ENCODE results near the gene FARS2. TPM values are rescaled to one million over a fixed set of nuclear protein-coding genes. Genes with fewer than 3 reads are reported as not detected.

The FARS2 gene
- total RNA-seq, 1 donor from 2014 or later, result 20.1 TPM

DNA sequence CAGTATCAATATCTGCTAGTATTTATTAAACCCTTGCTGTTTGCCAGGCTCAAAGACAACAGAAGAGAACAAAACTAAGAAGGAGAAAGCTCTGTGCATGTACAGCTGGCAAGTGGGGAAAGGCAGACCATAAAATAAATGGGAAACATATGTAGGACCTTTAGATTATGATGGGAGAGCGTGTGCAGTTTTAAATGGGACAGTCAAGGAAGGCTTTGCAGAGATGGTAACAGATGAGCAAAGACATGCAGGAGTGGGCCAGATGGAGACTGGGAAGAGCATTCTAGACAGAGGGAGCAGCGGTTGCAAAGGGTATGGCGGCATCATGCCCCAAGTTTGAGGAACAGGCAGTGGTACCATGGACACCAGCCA lies 485.4 kb downstream of the FARS2 start:
- intact Hi-C loops (cut with micrococcal nuclease), result no loop called here

DNA sequence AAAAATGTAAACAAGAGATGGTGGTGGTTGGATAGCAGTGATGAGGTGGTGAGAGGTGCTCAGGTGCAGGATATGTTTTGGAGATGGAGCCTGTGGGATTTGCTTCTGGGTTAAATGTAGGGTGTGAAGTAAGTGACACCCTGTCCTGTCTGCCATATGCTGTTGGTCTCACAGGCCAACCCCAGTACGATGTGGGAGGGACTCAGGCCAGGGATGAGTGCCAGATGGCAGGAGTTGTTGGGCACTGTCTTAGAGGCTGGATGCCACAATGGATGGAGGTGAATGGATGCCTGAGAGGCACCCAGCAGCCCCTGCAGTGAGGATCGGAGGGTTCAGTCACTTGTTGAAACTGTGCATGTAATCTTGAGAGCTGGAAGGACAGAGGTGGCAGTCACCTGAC lies 486.1 kb downstream of the FARS2 start:
- intact Hi-C loops (cut with micrococcal nuclease), result no loop called here

DNA sequence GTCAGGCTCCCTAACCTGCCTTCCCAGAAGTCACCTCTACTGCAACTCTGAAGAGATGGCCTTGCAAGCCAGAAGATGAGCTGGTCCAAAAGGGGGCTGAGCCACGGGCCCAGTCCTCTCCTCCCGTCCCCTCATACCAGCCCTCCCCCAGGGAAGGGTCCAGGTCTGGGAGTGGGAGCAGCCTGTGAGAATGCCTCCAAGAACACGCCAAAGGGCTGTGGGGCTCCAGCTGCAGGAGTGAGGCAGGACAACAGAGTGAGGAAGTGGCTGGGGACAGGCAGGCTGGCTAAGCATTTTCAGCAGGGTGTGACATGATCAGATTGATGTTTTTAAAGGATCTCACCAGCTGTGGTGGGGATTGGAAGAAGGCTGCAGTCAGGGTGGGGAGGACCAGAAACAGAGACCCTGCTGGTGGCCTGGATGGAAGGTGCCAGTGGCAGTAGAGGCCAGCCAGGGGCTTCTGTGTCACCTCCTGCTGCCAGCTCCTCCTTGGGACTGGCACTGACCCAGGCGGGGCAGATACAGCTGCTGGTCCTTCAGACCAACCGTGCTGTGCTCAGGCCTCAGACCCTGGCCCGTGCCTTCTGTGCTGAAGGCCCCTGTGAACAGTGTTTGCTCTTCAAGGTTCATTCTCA lies 487.8 kb downstream of the FARS2 start:
- intact Hi-C loops (cut with micrococcal nuclease), result no loop called here

DNA sequence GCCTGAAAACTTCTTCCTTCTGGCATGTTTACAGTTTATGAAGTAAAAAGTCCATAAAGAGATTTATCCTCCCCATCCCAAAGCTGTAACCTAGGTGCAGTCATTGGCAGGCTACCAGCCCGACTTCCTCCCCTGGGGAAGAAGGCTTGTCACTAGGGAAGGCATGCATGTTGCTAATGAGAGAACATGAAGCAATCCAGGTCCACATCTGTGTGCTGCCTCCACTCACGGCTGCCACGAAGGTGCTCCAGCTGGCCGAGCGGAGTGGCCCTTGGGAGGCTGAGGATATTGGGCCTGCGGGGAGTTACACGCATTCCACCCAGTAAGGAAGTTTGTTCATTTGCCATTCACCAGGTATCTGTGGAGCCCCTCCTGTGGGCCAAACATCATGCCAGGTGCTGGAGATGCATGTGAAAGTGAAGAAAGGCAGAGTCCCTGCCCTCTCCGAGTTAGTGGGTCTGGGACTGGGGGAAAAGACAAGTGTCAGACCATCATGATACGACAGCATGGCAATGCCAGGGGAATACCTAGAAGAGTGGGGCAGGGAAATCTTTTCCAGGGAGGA lies 488.4 kb downstream of the FARS2 start:
- intact Hi-C loops (cut with micrococcal nuclease), result no loop called here

DNA sequence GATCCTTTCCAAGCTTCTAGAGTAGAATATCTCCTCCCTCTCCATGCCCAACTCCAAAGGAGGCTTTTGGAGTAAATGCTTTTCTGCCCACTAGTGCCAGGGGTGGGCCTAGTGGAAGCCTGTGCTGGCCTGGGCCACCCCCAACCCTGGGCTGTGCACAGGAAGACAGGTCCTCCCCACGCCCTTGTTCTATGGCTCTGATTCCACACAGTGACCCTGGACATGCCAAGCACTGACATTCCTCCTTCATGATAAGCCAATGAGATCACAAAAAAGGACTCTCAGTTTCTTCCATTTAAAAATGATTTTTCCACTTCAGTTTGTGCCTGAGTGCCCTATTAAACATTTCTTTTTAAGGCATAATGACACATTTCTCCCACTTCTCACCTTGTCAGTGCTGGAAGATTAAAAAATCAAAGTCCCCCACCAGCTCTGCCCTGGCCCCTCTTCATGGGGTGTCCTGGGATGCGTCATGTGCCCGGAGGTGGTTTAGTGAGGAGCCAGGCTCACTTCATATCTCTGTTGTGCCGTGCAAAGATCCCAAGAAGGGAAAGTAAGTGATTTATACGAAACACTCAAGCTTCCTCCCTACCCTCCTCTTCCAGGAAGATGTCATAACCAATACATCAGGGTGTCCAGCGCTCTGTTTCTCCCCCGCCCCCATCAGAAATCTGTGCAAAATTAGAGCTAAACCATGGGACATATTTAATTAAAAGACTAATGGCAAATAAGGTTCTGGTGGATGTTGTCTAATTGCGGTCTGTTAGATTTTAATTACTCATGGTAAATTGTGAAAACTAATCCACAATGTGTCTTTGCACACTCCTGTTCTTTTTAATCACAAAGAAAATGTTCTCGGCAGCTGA lies 490.4 kb downstream of the FARS2 start:
- intact Hi-C loops (cut with micrococcal nuclease), result no loop called here

DNA sequence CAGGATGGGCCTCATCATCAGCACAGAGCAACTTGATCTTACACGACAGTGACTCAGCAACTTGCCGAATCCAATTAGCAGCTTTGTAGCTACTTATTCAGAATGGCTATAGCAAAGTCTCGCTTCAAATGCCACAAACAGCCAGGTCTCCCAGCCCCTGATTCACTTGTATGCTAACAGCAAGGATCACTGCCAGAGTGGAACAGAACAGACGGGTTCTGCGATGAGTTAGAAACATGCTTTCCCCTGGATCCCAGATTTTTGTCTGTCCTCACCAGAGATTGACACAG lies 491.0 kb downstream of the FARS2 start:
- intact Hi-C loops (cut with micrococcal nuclease), result no loop called here

DNA sequence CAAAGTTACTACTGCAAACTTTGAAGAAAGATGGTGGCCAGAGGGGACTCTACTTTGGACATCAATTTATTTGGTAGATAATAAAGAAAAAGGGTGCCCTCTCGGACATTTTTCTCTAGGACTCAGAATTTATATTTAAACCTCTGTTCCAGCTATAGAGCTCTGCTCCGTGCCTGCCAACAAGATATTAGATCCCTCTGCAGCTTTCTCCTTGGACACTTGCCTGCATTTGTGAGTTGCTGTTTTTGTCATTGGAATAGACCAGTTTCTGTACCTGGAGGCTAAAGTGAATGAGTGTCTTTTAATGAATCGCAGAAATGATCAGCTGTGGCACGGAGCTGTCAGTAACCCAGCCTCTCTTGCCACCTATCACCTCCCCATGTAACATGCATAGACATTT lies 491.9 kb downstream of the FARS2 start:
- intact Hi-C loops (cut with micrococcal nuclease), result no loop called here

DNA sequence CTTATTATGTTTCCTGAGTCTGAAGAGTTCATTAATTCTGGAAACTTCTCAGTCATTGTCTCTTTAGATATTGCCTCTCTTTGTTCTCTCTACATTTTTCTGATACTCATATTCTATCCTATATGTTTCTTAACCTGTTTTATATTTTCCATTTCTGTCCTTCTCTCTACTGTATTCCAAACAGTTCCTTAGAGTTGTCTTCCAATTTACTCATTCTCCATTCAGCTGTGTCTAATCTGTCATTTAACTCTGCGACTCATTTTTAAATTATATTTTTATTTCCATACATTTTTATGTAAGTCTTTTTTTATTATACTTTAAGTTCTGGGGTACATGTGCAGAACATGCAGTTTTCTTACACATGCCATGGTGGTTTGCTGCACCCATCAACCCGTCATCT lies 493.6 kb downstream of the FARS2 start:
- intact Hi-C loops (cut with micrococcal nuclease), result no loop called here

DNA sequence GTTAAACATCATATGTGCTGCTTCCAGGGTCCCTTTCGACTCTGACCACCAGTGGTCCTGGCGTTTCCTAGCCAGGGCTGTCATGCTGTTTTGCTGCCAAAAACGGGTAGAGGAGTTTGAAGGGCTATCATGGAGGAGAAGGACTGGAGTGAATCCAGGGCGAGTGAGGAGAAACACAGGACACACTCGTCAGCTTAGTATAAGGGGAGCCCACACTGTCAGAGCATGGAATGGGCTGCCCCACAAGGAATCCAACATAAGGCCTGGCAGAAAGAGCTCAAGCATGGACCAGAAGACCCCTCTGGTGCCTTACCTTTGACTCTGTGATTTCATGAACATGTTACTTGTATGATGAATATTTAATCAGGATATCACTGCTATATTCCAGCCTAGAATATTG lies 498.3 kb downstream of the FARS2 start:
- intact Hi-C loops (cut with micrococcal nuclease), result no loop called here

DNA sequence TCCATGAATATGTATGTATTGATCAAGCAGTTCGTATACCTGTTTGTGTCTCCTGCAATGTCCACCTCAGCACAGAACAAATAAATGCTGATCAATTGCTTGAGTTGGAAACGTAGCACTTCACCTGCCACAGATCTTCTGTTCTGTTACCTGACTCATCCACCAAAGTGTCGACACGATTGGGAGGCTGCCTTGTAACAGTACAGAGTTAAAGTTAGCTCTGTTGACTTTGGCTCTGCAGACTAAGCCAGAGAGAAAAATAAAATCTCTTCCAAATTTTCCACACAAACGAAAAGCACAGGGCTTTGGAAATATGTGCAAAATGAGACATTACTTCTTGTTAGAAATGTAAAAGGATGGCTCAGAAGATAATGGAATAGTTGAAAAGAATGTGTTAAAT lies 500.1 kb downstream of the FARS2 start:
- intact Hi-C loops (cut with micrococcal nuclease), result no loop called here

DNA sequence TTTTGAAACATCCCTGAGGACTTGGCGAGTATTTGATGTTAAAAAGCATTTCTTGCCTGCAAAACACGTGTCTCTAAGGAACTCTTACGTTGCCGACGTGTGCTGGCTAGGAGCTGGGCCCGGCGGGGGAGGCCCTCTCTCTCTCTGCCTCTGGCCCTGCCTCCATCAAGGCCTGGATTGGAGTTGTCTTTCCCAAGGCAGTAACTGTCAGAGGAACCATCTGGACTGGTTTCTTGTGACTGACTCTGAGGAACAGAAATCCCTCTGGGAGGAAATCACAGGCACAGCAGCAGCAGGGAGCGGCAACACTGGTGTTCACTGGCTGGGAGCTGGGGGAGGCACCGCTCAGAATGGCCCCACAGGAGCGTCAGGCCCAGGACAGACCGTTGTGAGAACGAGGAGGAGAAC lies 501.3 kb downstream of the FARS2 start:
- intact Hi-C loops (cut with micrococcal nuclease), result no loop called here

DNA sequence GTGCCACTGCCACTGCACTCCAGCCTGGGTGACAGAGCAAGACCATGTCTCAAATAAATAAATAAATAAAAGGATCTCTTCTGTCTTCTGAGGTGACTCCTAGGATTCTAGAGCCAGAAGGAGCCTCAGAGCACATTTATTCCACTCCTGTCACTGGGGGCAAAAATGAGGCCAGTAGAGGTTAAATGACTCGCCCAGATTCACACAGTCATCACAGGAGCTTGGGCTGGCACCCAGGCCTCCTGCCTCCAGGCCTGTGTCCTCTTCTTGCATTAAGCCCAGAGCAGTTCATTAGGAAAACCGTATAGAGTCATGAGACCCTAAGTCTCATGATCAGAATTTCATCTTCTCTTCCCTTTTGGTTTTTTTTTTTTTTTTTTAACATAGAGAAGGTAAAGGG lies 502.1 kb downstream of the FARS2 start:
- intact Hi-C loops (cut with micrococcal nuclease), result no loop called here

DNA sequence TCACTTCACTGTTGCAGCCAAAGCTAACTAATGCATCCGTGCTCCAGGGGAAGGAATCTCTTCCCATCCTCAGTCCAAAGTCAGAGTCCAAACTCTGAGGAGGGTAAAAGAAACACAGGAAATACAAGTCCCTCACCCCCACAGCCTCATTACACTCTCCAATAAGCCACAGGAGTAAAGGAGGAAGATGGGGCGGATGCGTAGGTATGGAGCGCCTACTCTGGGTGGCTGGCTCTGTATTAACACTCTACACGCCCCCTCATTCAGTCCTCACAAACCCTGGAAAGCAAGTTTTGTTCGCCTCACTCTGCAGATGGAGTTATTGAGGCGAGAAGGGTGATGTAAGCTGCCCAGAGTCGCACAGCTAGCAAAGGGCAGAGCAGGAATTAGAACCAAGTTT lies 502.6 kb downstream of the FARS2 start:
- intact Hi-C loops (cut with micrococcal nuclease), result no loop called here

DNA sequence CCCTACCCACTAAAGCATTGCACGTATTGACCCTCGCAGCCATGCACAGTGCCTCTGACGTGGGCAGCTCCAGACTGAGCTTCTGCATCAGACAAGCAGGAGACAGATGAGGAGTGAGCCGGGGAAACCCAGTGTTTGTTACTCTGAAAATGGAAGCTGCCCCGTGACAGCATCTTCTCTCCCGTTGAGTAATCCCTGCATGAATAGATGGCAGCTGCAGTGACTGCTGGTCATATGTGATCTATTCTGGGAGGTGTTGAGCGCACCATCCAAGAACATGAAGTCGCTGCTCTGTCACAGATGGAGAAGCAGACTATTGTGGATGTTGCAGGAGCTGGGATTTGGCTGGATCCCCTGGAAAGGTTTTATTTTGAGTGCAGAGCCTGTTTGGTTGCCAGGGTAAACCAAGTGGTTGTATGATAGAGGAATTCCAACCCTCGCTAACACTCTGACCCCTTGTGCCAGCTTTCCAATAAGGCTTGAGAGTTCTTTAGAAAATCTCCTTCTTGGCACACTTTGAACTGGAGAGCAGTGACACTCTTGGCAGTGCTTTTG lies 503.2 kb downstream of the FARS2 start:
- intact Hi-C loops (cut with micrococcal nuclease), result no loop called here

DNA sequence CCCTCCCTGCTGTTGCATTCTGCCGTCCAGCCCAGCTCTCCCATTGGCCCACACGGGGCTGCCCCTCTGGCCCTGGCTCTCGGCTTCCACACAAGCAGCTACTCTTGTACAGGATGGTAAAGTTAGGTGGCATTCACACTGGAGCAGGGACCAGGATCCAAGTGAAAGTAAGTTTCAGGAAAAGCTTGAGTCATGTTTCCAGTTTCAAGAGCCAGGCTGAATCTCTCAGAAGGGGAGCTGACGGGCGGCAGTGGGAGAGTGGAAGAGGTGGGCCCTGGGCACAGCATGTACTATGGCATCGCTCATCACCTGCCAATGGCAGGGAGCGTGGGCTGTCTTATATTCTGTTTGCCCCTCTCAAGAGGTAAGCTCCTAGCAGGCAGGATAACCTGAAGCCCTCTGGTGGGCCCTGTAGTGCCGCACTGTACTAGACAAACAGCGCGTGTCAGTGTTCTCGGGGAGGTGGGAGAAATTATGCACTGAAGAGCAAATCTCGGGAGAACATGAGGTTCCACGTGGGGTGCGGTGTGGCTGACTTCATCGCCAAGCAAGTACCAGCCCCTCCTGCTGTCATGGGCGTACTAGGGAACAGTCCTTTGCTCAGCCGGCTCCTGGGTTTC lies 503.9 kb downstream of the FARS2 start:
- intact Hi-C loops (cut with micrococcal nuclease), result no loop called here

DNA sequence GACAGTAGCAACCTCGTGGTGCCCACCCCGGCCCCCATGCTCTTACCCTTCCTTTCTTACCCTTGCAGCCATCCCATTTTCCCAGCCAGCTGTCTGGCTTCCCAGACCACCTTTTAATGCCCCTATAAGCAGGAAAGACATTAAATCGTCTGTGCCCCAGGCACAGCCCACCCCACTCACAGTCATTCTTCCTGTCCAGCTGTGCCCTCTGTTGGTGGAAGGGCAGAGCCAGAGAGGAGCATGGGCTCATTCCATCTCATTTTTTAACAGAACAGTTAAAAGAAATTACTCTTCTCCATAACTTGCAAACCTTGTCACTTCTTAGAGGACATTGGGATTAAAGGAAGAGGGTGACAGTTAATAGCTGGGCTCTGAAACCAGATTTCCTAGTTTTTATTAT lies 504.9 kb downstream of the FARS2 start:
- intact Hi-C loops (cut with micrococcal nuclease), result no loop called here

DNA sequence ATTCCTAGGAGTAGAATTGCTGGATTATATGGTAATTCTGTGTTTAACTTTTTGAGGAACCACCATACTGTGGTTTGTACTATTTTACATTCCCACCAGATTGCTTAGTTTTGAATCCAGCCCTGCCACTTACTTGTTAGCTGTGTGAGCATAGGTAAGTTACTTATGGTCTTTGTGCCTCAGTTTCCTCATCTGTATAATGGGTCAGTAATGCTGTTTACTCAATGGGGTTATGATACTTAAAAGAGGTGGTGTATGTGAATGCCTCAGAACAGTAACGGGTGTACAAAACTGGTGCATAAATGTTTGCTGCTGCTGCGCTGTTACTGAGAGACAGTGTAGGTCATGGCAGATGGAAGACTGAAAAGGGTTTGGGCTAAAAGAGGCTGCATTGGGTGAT lies 506.2 kb downstream of the FARS2 start:
- intact Hi-C loops (cut with micrococcal nuclease), result no loop called here

DNA sequence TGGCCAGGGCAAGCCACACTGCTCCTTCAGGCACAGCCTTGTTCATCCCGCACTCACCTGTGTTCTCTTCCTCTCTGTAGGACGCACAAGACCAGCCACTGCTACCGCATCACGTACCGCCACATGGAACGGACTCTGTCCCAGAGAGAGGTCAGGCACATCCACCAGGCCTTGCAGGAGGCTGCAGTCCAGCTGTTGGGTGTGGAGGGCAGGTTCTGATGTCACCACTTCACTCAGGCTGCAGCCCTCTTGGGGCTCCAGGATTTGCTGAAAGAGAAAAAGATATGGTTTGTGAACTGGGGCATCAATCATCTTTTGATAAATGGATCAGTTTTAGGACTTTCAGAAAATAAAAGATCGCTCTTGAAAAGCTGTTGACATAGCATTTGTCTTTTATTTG lies 509.9 kb downstream of the FARS2 start:
- intact Hi-C loops (cut with micrococcal nuclease), result no loop called here

DNA sequence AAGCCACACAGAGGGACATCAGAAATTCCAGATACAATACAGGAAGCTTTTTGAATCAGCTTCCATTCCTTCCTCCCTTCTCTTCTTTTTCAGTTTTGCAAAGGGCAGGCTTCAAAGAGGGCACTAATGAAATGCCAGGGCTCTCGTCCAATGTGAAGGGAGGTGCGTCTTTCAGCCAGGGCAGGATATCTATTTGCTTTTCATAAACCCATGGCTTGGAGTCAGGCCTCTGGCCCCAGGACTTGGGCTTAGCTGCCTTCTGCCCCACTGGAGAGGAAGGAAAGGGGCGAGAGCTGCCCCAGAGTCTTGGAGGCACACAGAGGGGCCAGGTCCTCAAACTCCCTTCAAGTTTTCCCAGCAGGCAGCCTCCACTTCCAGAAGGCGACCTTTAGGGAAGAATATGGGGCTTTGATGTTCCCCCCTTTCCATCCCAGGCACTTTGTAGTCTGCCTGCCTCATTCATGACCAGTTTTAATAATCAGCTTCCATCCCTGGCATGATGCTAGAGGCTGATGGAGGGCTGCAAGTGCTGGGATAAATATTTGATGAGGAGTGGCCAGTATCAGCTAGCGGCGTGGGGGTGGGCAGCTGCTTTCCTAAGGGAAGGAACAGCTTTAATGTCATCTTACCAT lies 510.6 kb downstream of the FARS2 start:
- intact Hi-C loops (cut with micrococcal nuclease), result no loop called here

DNA sequence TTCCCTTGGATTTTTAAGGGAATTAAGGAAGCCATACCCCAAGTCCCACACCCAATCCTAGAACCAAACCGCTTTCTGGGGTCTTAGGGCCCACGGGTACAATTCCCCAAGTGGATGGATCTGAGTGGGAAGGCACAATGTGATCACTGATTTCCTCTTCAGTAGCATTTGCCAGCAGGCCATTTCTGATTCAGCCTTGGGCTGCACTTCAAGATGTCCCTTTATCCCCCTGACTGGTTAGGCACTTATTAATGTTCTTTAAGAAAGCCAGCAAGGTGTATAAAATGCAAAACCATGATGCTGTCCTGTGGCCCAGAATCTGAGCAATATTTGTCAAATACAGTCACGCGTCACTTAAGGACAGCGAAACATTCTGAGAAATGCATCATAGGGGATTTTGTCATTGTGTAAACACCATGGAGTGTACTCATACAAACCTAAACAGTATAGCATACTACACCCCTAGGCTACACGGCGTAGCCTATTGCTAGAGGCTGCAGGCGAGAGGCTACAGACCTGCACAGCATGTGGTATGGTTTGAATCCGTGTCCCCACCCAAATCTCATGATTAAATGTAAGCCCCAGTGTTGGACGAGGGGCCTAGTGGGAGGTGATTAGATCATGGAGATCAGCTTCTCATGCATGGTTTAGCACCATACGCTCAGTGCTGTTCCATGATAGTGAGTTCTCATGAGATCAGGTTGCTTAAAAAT lies 511.3 kb downstream of the FARS2 start:
- intact Hi-C loops (cut with micrococcal nuclease), result no loop called here

DNA sequence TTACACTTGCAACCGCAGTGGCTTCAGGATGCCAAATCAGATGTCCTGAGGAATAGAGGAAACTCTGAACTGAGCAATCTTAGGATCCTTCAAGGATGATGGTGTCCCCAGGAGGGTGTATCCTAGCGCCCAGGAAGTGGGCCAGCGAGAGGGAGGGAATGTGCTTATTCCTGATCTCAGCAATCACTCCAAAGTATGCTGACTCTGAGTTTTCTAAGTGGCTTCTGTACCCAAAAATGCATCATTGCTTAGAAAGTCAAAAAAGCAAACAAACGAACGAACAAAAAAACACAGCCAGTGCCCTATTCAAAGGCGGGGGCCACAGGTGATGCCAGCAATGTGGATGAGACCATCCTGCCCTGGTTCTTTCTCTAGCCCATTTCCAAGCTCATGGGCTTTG lies 514.8 kb downstream of the FARS2 start:
- intact Hi-C loops (cut with micrococcal nuclease), result no loop called here

Data from T-helper 1 cell treated with Interleukin-12 subunit alpha and Interleukin-12 subunit beta and Interleukin-4 antibody, amounts not matched to agents 30 ng/mL and 1 ng/mL, for 36 hours (primary cell).